CD4-positive, alpha-beta T cell treated with Interleukin-4 for 4 hours (primary cell): Measurements from ENCODE around the gene INO80.
"Not testable (repeated sequence)": the region's sequence is repeated elsewhere in the genome, so short reads cannot be mapped to it uniquely, and the experiment has no call there.

ENCODE experiments used
- DNase-seq: peaks from one replicate; pipeline ENCODE4 v3.0.0-alpha.2; 2020

The INO80 gene

GRCh38 chr15:41115161-41115651, 874 bp downstream of the INO80 start:
- DNase-seq: peak; percentile 68

GRCh38 chr15:41106947-41107346, 9.1 kb downstream of the INO80 start:
- DNase-seq: no peak

GRCh38 chr15:41105348-41106334, 10.4 kb downstream of the INO80 start:
- DNase-seq: no peak

GRCh38 chr15:41104234-41104633, 11.8 kb downstream of the INO80 start:
- no peak for DNase-seq

GRCh38 chr15:41102854-41103253, 13.2 kb downstream of the INO80 start:
- no peak for DNase-seq

- no peak for DNase-seq
These were observed 19.9 kb downstream of the INO80 start for GRCh38 chr15:41096178-41096577.

GRCh38 chr15:41085029-41085428, 31.1 kb downstream of the INO80 start:
- no peak for DNase-seq

- DNase-seq: no peak
These were observed 35.9 kb downstream of the INO80 start for GRCh38 chr15:41080144-41080543.

- no peak for DNase-seq
These were observed 36.4 kb downstream of the INO80 start for GRCh38 chr15:41079717-41080116.

GRCh38 chr15:41078879-41079278, 37.2 kb downstream of the INO80 start:
- not testable (repeated sequence) for DNase-seq

GRCh38 chr15:41078125-41078524, 38.0 kb downstream of the INO80 start:
- no peak for DNase-seq

- DNase-seq: no peak
These were observed 43.1 kb downstream of the INO80 start for GRCh38 chr15:41073028-41073427.

- no peak for DNase-seq
These were observed 44.1 kb downstream of the INO80 start for GRCh38 chr15:41072013-41072412.

GRCh38 chr15:41066516-41066915, 49.6 kb downstream of the INO80 start:
- DNase-seq: no peak

- no peak for DNase-seq
These were observed 54.4 kb downstream of the INO80 start for GRCh38 chr15:41061667-41062066.

- no peak for DNase-seq
These were observed 55.6 kb downstream of the INO80 start for GRCh38 chr15:41060505-41060904.

- DNase-seq: no peak
These were observed 59.3 kb downstream of the INO80 start for GRCh38 chr15:41056810-41057209.

- DNase-seq: no peak
These were observed 60.4 kb downstream of the INO80 start for GRCh38 chr15:41055706-41056105.

GRCh38 chr15:41051139-41051538, 64.9 kb downstream of the INO80 start:
- DNase-seq: no peak

GRCh38 chr15:41048852-41049251, 67.2 kb downstream of the INO80 start:
- DNase-seq: no peak

GRCh38 chr15:41048397-41048796, 67.7 kb downstream of the INO80 start:
- no peak for DNase-seq

GRCh38 chr15:41047474-41047873, 68.6 kb downstream of the INO80 start:
- no peak for DNase-seq

GRCh38 chr15:41043276-41043951, 72.7 kb downstream of the INO80 start:
- no peak for DNase-seq

- no peak for DNase-seq
These were observed 73.2 kb downstream of the INO80 start for GRCh38 chr15:41042851-41043250.
